HG03025 (cell line): ENCODE results near the gene ATP5F1A.
"Not testable (repeated sequence)": the region's sequence is repeated elsewhere in the genome, so short reads cannot be mapped to it uniquely, and the experiment has no call there.

Source experiments
- ATAC-seq: cut with Tn5 transposase; IDR thresholded peaks from one replicate; pipeline ENCODE4 v1.9.1; 2021; ENCODE audit warnings: mild to moderate bottlenecking, moderate library complexity; ENCODE audit not compliant: unreplicated experiment, low FRiP score

The ATP5F1A gene

DNA sequence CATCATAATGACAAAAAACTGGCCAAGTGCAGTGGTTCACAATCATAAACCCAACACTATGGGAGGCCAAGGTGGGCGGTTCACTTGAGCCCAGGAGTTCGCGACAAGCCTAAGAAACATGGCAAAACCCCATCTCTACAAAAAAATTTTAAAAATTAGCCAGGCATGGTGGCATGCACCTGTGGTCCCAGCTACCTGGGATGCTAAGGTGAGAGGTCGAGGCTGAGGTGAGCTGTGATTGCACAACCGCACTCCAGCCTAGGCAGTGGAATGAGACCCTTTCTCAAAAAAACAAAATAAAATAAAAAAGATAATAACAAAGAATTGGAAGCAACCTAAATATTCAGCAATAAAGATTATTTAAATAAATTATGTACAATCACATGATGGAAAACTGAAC lies 47.8 kb downstream of the ATP5F1A start:
- ATAC-seq, result no peak

DNA sequence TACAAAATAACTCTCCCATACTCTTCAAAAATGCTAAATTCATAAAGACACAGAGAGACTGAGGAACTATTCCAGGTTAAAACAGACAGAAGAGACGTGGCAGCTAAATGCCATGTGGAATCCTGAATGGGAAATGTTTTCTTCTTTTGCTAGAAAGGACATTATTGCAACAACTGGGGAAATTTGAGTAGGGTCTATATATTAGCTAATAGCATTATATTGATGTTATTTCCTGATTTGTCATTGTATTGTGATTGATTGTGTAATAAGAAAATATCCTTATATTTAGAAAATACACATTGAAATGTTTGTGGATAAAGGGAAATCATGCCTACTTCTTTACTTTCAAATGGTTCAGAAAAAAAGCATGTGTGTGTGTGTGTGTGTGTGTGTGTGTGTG lies 49.5 kb downstream of the ATP5F1A start:
- ATAC-seq, result no peak

- ATAC-seq, result not testable (repeated sequence)
These were observed 50.7 kb downstream of the ATP5F1A start for GRCh38 chr18:46047369-46047768.

- no peak for ATAC-seq
These were observed 51.4 kb downstream of the ATP5F1A start for GRCh38 chr18:46046688-46047087.

DNA sequence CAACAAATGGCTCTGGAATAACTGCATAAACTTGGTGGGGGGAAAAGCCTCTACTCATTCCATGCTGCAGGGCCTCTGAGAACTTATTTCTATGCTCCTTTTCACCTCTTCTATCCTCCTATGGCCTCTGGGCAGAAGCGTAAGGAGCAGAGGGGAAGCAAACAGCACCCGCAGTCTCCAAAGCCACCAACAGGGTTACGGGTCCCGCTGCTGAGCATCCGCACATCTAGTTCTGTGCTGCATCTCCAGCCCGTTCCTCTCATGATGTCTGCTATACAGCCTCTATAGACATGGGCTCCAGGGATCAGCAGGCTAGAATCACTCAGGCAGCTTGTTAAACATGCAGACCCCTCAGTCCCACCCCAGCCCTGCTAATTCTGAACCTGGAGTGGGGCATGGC lies 52.0 kb downstream of the ATP5F1A start:
- ATAC-seq, result no peak

- ATAC-seq, result no peak
These were observed 55.4 kb downstream of the ATP5F1A start for GRCh38 chr18:46042571-46043123.

DNA sequence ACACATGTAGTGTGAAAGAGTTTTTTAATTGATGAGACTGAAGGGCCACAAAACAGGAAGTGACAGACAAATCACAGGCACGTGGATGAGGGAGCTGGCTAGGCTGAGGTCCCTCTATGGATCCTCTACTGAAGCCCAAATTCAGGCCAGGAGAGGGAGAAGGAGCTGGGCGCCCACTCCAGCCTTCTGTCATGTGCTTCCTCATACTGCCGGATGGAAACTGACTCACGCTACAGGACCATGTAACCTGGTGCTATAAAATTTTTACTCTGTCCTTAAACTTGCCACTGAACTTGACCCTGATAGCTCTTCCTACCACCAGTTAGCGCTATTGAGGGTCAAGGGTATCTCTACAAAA lies 57.4 kb downstream of the ATP5F1A start:
- ATAC-seq, result no peak

DNA sequence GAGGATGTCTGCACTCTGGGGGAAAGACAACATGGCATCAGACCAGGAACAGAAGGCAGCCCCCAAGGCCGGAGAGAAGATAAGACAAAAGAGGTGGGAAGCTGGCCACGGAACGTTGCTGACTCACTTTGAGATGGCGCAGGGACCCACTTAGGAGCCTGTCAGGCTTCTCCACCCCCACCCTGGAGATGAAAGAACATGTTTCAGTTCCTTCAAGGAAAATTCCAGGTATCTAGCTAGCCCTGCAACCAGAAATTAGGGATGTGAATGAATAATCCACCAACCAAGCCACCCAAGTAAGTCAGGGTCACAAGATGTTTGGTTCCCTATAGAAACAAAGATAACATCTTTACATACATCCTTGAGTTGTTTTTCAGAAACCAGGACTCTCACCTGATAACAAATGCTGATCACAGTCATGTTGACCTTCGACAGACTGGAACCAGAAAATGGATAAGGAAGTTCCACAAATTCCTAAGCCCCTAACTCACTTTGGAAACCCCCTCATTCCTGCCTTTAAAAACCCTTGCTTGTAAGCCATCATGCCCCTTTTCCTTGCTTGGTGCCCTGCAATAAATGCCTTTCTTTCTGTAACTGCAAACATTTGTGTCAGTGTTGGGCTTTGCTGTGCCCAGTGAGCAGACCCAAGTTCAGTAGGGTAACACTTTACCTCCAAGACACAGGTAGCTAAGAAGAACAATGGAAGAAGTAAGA lies 57.9 kb downstream of the ATP5F1A start:
- no peak for ATAC-seq

- no peak for ATAC-seq
These were observed 60.4 kb downstream of the ATP5F1A start for GRCh38 chr18:46037512-46038305.

DNA sequence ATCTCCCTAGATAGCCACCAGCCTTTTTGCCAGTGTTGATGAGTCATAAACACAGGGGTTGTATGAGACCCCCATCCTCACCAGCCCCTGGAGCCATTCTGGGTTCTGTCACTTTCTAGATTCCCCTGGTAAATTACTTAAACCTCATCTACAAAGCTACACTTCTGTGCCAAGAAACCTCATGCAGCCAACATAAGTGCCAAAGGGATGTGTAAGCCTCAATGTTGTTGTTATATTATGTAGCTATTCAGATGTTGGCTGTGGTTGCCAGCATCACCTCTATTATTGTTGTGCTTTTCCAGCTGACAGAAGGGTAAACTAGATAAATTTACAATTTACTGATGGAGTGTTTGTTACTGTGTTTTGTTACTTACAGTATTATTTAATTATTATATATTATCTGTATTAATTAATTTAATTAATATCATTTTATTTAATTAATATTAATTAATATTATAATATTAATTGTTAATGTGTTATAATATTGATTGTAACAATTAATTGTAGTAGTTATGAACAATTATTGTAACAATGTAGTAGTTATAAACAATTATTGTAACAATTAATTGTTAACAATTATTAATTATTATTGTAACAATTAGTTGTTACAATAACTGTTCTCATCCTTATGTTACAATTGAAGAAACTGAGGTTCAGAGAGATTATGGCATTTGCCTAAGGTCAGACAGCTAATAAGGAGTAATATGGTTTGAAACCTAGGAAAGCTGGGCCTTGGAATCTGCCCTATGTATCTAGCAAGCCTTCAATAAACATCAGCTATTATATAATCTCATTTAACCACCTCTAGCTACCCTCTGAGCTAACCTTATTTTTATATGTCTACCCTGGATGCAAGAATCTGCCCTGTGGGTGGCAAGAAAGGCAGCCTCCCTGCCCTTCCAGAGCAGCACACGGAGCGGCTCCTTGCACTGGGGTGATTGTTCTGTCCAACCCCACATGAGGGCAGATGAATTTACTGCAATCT lies 62.1 kb downstream of the ATP5F1A start:
- ATAC-seq, result no peak

- ATAC-seq, result no peak
These were observed 63.9 kb downstream of the ATP5F1A start for GRCh38 chr18:46034230-46034629.

DNA sequence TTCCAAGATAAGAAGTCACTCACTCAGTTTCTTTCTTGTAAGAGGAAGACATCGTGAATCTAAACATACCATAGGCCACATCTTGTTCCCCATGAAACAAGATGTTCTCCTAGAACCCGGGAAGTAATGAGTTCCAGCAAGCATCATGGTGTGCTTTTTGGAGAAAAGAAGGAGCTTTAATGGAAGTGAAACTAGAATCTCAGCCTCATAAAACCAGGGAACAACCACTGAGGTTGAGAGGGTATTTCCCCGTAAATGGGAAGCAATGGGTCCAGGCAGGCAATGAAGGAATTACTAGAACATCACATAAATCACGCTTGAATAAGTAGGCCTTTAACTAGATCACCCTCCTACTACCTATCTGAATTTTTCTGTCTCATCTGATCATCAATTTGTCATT lies 66.4 kb downstream of the ATP5F1A start:
- ATAC-seq, result no peak
